Tibial artery (tissue), 4 donors: ENCODE results near the gene FANCE.
A peak's percentile ranks its signal among the peaks of the same experiment; 100 is the strongest.

Experiments used
- DNase-seq, 2 donors: peaks; one replicate each; pipeline ENCODE4 v3.0.0-alpha.2; 2019
- H3K27ac ChIP-seq, 2 donors: fragments of 200-600 bp; sonication (generic) in 1 of 2; 1 replicate in 1 of 2; 2 replicates in 1 of 2; pipeline ENCODE4 v1.5.1; 2018 to 2019; ENCODE audit warnings: mild to moderate bottlenecking in 1 of 2
- H3K27me3 ChIP-seq, 2 donors: fragments of 200-600 bp; sonication (generic) in 1 of 2; one replicate each; pipeline versions ENCODE4 v1.5.1 to v1.6.0; 2016 to 2019
- H3K36me3 ChIP-seq, 3 donors: fragments of 200-600 bp; sonication (generic) in 2 of 3; one replicate each; pipeline ENCODE4 v1.5.1; 2016 to 2019; ENCODE audit warnings: mild to moderate bottlenecking in 2 of 3
- H3K4me1 ChIP-seq, 4 donors: fragments of 200-600 bp; sonication (generic) in 2 of 4; 1 replicate in 3 of 4; 2 replicates in 1 of 4; pipeline ENCODE4 v1.5.1; 2016 to 2019
- H3K4me3 ChIP-seq, 2 donors: fragments of 200-600 bp; sonication (generic) in 1 of 2; 1 replicate in 1 of 2; 2 replicates in 1 of 2; pipeline ENCODE4 v1.5.1; 2018 to 2019; ENCODE audit warnings: mild to moderate bottlenecking in 2 of 2
- H3K9me3 ChIP-seq, 3 donors: fragments of 200-600 bp; sonication (generic) in 1 of 3; one replicate each; pipeline ENCODE4 v1.5.1; 2016 to 2019
- CTCF ChIP-seq, 2 experiments: fragments of 200-600 bp in 1 of 2; fragments of 450-650 bp in 1 of 2; IDR thresholded peaks; one replicate each; pipeline ENCODE4 v1.5.1; 2017 to 2019; ENCODE audit warnings: antibody characterized with exemption in 2 of 2, mild to moderate bottlenecking in 1 of 2, moderate library complexity in 1 of 2
- intact Hi-C: fragments of 100-400 bp; cut with DNase I; formaldehyde crosslinking; loops from one replicate; pipeline ENCODE4 v1.15.0; 2023; ENCODE audit warnings: low total_unique reads

The FANCE gene

GRCh38 chr6:35491558-35492257, 39.6 kb downstream of the FANCE start:
- intact Hi-C loops = no loop called here
- no peak for TF ChIP-seq CTCF (IDR thresholded peaks at IDR 0.05)
- Histone ChIP-seq H3K9me3 (no peaks in the 10 kb centered on the region), H3K27me3 (no peaks in the 10 kb centered on the region), H3K36me3 (no peaks in the 10 kb centered on the region), H3K27ac (peak overlapping the region; percentile 92 to 100), H3K4me3 (peak overlapping the region in 1 of 2 donors; percentile 44), H3K4me1 (peaks cover 0 to 91% (median 85%) of the 10 kb centered on the region in 4 donors)
- DNase-seq = no peak

GRCh38 chr6:35492258-35492973, 40.3 kb downstream of the FANCE start:
- no peak for DNase-seq
- H3K27ac ChIP-seq = peak overlapping the region; percentile 92 to 100
- peak overlapping the region in 1 of 2 donors; percentile 44 for H3K4me3 ChIP-seq
- H3K27me3 ChIP-seq = no peaks in the 10 kb centered on the region
- H3K4me1 ChIP-seq = peaks cover 0 to 85% (median 79%) of the 10 kb centered on the region in 4 donors
- no peaks in the 10 kb centered on the region for H3K36me3 ChIP-seq
- TF ChIP-seq CTCF (IDR thresholded peaks at IDR 0.05) = no peak
- H3K9me3 ChIP-seq = no peaks in the 10 kb centered on the region
- intact Hi-C loops = no loop called here

GRCh38 chr6:35492974-35493284, 40.8 kb downstream of the FANCE start:
- no peak for TF ChIP-seq CTCF (IDR thresholded peaks at IDR 0.05)
- peak overlapping the region in 1 of 2 donors; percentile 44 for H3K4me3 ChIP-seq
- no peak for DNase-seq
- intact Hi-C loops = no loop called here
- H3K27me3 ChIP-seq = no peaks in the 10 kb centered on the region
- peak overlapping the region; percentile 92 to 100 for H3K27ac ChIP-seq
- no peaks in the 10 kb centered on the region for H3K36me3 ChIP-seq
- H3K9me3 ChIP-seq = no peaks in the 10 kb centered on the region
- peaks cover 0 to 84% (median 78%) of the 10 kb centered on the region in 4 donors for H3K4me1 ChIP-seq

GRCh38 chr6:35493307-35493983, 41.3 kb downstream of the FANCE start:
- no peak for DNase-seq
- H3K9me3 ChIP-seq = no peaks in the 10 kb centered on the region
- peaks cover 0 to 84% (median 77%) of the 10 kb centered on the region in 4 donors for H3K4me1 ChIP-seq
- H3K27ac ChIP-seq = peak overlapping the region; percentile 92 to 100
- H3K27me3 ChIP-seq = no peaks in the 10 kb centered on the region
- intact Hi-C loops = no loop called here
- no peak for TF ChIP-seq CTCF (IDR thresholded peaks at IDR 0.05)
- no peaks in the 10 kb centered on the region for H3K36me3 ChIP-seq
- peak overlapping the region; percentile 96 to 99 for H3K4me3 ChIP-seq

GRCh38 chr6:35494161-35494563, 42.0 kb downstream of the FANCE start:
- Histone ChIP-seq H3K27ac (peak overlapping the region; percentile 92 to 100), H3K9me3 (no peaks in the 10 kb centered on the region), H3K4me3 (peak overlapping the region; percentile 96 to 99), H3K27me3 (no peaks in the 10 kb centered on the region), H3K36me3 (no peaks in the 10 kb centered on the region), H3K4me1 (peaks cover 0 to 84% (median 71%) of the 10 kb centered on the region in 4 donors)
- intact Hi-C loops = no loop called here
- no peak for TF ChIP-seq CTCF (IDR thresholded peaks at IDR 0.05)
- DNase-seq = no peak
